Gastrocnemius medialis (tissue), 4 donors: ENCODE data around the gene AP3M1.

Experiments used
- CTCF ChIP-seq, 5 experiments: fragments of 450-650 bp in 3 of 5; fragments of 200-600 bp in 2 of 5; sonication (generic) in 2 of 5; IDR thresholded peaks in 4 of 5; conservative IDR thresholded peaks in 1 of 5; 1 replicate in 4 of 5; 2 replicates in 1 of 5; pipeline ENCODE4 v1.5.1; 2016 to 2019; ENCODE audit warnings: antibody characterized with exemption in 5 of 5, mild to moderate bottlenecking in 3 of 5, moderate library complexity in 3 of 5
- POLR2A ChIP-seq, 2 donors: fragments of 450-650 bp; IDR thresholded peaks; one replicate each; pipeline ENCODE4 v1.6.1; 2017; ENCODE audit warnings: antibody characterized with exemption in 2 of 2, mild to moderate bottlenecking in 2 of 2, moderate library complexity in 2 of 2

DNA sequence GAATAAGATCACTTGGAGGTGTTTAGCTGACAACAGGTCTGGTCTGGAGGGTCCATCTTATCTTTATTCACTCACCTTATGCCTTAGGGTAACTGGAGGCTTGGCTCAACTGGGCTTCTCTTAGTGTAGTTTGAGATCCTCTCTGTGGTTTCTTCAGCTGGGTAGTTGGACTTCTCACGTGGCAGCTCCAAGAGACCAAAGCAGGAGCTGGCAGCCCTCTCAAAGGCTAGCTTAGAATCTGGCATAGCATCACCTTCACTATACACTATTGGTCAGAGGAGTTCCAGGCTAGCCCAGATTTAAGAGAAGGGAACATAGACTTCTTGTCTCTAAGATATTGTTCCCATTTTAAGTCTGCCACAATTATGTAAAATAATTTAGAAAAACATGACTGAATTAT lies 16.8 kb upstream of the AP3M1 start:
- TF ChIP-seq CTCF (IDR thresholded peaks at IDR 0.05 in 4 of 5, conservative IDR thresholded peaks at IDR 0.05 in 1 of 5) (no peak), POLR2A (IDR thresholded peaks at IDR 0.05) (no peak)
